Measurements from ENCODE around the gene NUDT3. TPM values are rescaled to one million over a fixed set of nuclear protein-coding genes. Genes with fewer than 3 reads are reported as not detected.

Gene NUDT3
- total and polyA plus RNA-seq, 2 experiments from 2014 or later: 12.1 to 31.1 TPM

- DNase-seq (ENCODE audit: low spot score) (no peak), ATAC-seq (peak; percentile 63)
- H3K27me3 ChIP-seq (ENCODE audit: insufficient read depth): no peaks in the 10 kb centered on the region
- Mint-ChIP-seq H3K27ac (no peak overlapping the region), H3K9me3 (no peaks in the 10 kb centered on the region), H3K36me3 (ENCODE audit: low read depth) (no peaks in the 10 kb centered on the region), H3K4me1 (peaks cover 29% of the 10 kb centered on the region), H3K27me3 (ENCODE audit: insufficient read depth, low read depth, poor library complexity) (peaks cover 7% of the 10 kb centered on the region), H3K4me3 (no peak overlapping the region)
- peak overlapping the region; percentile 57 for H3K4me2 ChIP-seq
- peaks cover 27% of the 10 kb centered on the region for H3K4me1 ChIP-seq (ENCODE audit: insufficient read depth)
- no peak overlapping the region for H3K4me3 ChIP-seq
- no peak overlapping the region for H2AFZ ChIP-seq
- H3F3A ChIP-seq (replicated peaks; ENCODE audit: low read depth): no peaks in the 10 kb centered on the region; the same call in 1 of the 2 replicates
- no peaks in the 10 kb centered on the region for H3K9me2 ChIP-seq (ENCODE audit: insufficient read depth)
- TF ChIP-seq EZH2 (IDR thresholded peaks at IDR 0.05; ENCODE audit: low read depth, unreplicated experiment): no peak
- TF ChIP-seq REST (IDR thresholded peaks at IDR 0.05; ENCODE audit: unreplicated experiment): no peak
- TF ChIP-seq ETS1 (IDR thresholded peaks at IDR 0.05): no peak
- TF ChIP-seq ZNF462 (CRISPR knock-in tag; IDR thresholded peaks at IDR 0.05): no peak
- no peak for TF ChIP-seq CTCF (conservative IDR thresholded peaks at IDR 0.05; ENCODE audit: low read depth in 2 of 2)
- TF ChIP-seq JUNB (IDR thresholded peaks at IDR 0.05; ENCODE audit: unreplicated experiment): no peak
- TF ChIP-seq ZNF331 (CRISPR knock-in tag; IDR thresholded peaks at IDR 0.05; ENCODE audit: low read depth): no peak
- TF ChIP-seq NANOG (IDR thresholded peaks at IDR 0.05; ENCODE audit: borderline replicate concordance): no peak
- H3K27ac ChIP-seq (ENCODE audit: low read depth): no peak overlapping the region; the same call in 1 of the 2 replicates
- H3K36me3 ChIP-seq (ENCODE audit: insufficient read depth): no peaks in the 10 kb centered on the region
- H4K20me1 ChIP-seq (replicated peaks; ENCODE audit: insufficient read depth): peaks cover 9% of the 10 kb centered on the region
- H3K79me2 ChIP-seq (replicated peaks; ENCODE audit: insufficient read depth): peaks cover 46% of the 10 kb centered on the region
Observed at GRCh38 chr6:34316431-34317171, 75.9 kb downstream of the NUDT3 start.
